ENCODE results near the gene C16orf74.
A peak's percentile ranks its signal among the peaks of the same experiment; 100 is the strongest.

C16orf74 gene

GRCh38 chr16:85667841-85668413 is 83.0 kb downstream of the C16orf74 start:
- DNase-seq = no peak

GRCh38 chr16:85667261-85667660 is 83.6 kb downstream of the C16orf74 start:
- DNase-seq = no peak

- no peak for DNase-seq
Measured at GRCh38 chr16:85665929-85666328, 85.0 kb downstream of the C16orf74 start.

- DNase-seq = no peak
Measured at GRCh38 chr16:85665373-85665740, 85.5 kb downstream of the C16orf74 start.

- DNase-seq = no peak
Measured at GRCh38 chr16:85664580-85665372, 86.1 kb downstream of the C16orf74 start.

- peak; percentile 42 for DNase-seq
Measured at GRCh38 chr16:85663891-85664321, 87.0 kb downstream of the C16orf74 start.

- DNase-seq = no peak
Measured at GRCh38 chr16:85662976-85663830, 87.7 kb downstream of the C16orf74 start.

GRCh38 chr16:85662482-85662812 is 88.4 kb downstream of the C16orf74 start:
- DNase-seq = no peak

GRCh38 chr16:85661740-85662481 is 89.0 kb downstream of the C16orf74 start:
- no peak for DNase-seq

- no peak for DNase-seq
Measured at GRCh38 chr16:85660843-85661739, 89.8 kb downstream of the C16orf74 start.

- DNase-seq = peak; percentile 48
Measured at GRCh38 chr16:85659805-85660511, 90.9 kb downstream of the C16orf74 start.

GRCh38 chr16:85659336-85659735 is 91.6 kb downstream of the C16orf74 start:
- no peak for DNase-seq

- DNase-seq = no peak
Measured at GRCh38 chr16:85658504-85659326, 92.2 kb downstream of the C16orf74 start.

GRCh38 chr16:85657996-85658395 is 92.9 kb downstream of the C16orf74 start:
- no peak for DNase-seq

Data from NCI-H2107 (cell line).